B cell (primary cell): ENCODE measurements around the gene RNFT2. TPM values are rescaled to one million over a fixed set of nuclear protein-coding genes. Genes with fewer than 3 reads are reported as not detected.

ENCODE experiments used
- ATAC-seq: fragments of 200-7000 bp; cut with Tn5 transposase; one replicate; pipeline ENCODE4 v1.10.0; 2021; ENCODE audit warnings: low read depth, mild to moderate bottlenecking, moderate number of reproducible peaks, moderate library complexity
- CTCF ChIA-PET: fragments of 350-600 bp; sonication (Branson Sonifier 250); formaldehyde crosslinking; loops from one replicate; lab custom pipeline; 2021; ENCODE audit warnings: antibody characterized with exemption, inconsistent platforms; lab: Charles Lee
- POLR2A ChIA-PET: fragments of 350-600 bp; sonication (Branson Sonifier 250); formaldehyde crosslinking; loops from one replicate; lab custom pipeline; 2021; ENCODE audit warnings: antibody characterized with exemption; lab: Charles Lee
- DNase-seq: peaks from one replicate; pipeline ENCODE4 v3.0.0; 2013
- H2AFZ ChIP-seq: 2 replicates; pipeline ENCODE4 v1.6.1; 2012; ENCODE audit warnings: mild to moderate bottlenecking, low read depth, low read length; ENCODE audit not compliant: insufficient read depth, poor library complexity, severe bottlenecking
- H3K27ac ChIP-seq, 2 donors: 1 replicate in 1 of 2; 2 replicates in 1 of 2; pipeline ENCODE4 v1.5.1; 2012 to 2013; ENCODE audit warnings: low read length in 2 of 2, mild to moderate bottlenecking in 2 of 2, moderate library complexity in 1 of 2
- H3K27me3 ChIP-seq, 4 experiments: fragments of 200-600 bp in 1 of 4; sonication (generic) in 1 of 4; replicated peaks in 1 of 4; 1 replicate in 2 of 4; 2 replicates in 2 of 4; pipeline versions ENCODE4 v1.6.1 to v1.7.0; 2013 to 2016; ENCODE audit warnings: low read length in 3 of 4, mild to moderate bottlenecking in 2 of 4, mixed read lengths in 1 of 4, moderate library complexity in 1 of 4; ENCODE audit not compliant: insufficient read depth in 4 of 4, control insufficient read depth in 3 of 4; ENCODE audit errors: control extremely low read depth in 1 of 4
- H3K36me3 ChIP-seq, 2 experiments: replicated peaks in 1 of 2; 1 replicate in 1 of 2; 2 replicates in 1 of 2; pipeline versions ENCODE4 v1.6.1 to v1.7.1; 2013; ENCODE audit warnings: low read length in 1 of 2; ENCODE audit not compliant: insufficient read depth in 2 of 2, control insufficient read depth in 1 of 2; ENCODE audit errors: control extremely low read depth in 1 of 2, extremely low read depth in 1 of 2
- H3K4me1 ChIP-seq, 2 donors: fragments of 200-600 bp in 1 of 2; sonication (generic) in 1 of 2; 1 replicate in 1 of 2; 2 replicates in 1 of 2; pipeline versions ENCODE4 v1.5.1 to v1.6.1; 2013 to 2017; ENCODE audit warnings: low read length in 2 of 2; ENCODE audit not compliant: control insufficient read depth in 2 of 2, insufficient read depth in 2 of 2
- H3K4me2 ChIP-seq: replicated peaks from 2 replicates; pipeline ENCODE3; 2012; ENCODE audit warnings: mild to moderate bottlenecking, low read depth, low read length; ENCODE audit not compliant: poor library complexity, severe bottlenecking
- H3K4me3 ChIP-seq, 5 experiments: fragments of 200-600 bp in 1 of 5; sonication (generic) in 1 of 5; 1 replicate in 3 of 5; 2 replicates in 2 of 5; pipeline versions ENCODE4 v1.5.1 to v1.7.0; 2011 to 2016; ENCODE audit warnings: low read length in 4 of 5, mild to moderate bottlenecking in 4 of 5, low read depth in 2 of 5, control low read depth in 1 of 5, moderate library complexity in 1 of 5; ENCODE audit not compliant: insufficient read depth in 1 of 5; ENCODE audit errors: control extremely low read depth in 1 of 5, extremely low read depth in 1 of 5
- H3K79me2 ChIP-seq: fragments of 200-600 bp; sonication (generic); one replicate; pipeline ENCODE4 v1.6.0; 2016; ENCODE audit warnings: low read length; ENCODE audit not compliant: control insufficient read depth, insufficient read depth
- H3K9ac ChIP-seq: fragments of 200-600 bp; sonication (generic); 2 replicates; pipeline ENCODE4 v1.6.1; 2017; ENCODE audit warnings: mild to moderate bottlenecking, low read length, moderate library complexity
- H3K9me3 ChIP-seq, 3 donors: one replicate each; pipeline versions ENCODE4 v1.6.1 to v1.7.1; 2013; ENCODE audit warnings: low read length in 2 of 3; ENCODE audit not compliant: control insufficient read depth in 2 of 3, insufficient read depth in 1 of 3; ENCODE audit errors: control extremely low read depth in 1 of 3
- H4K20me1 ChIP-seq: 2 replicates; pipeline ENCODE4 v1.6.0; 2012; ENCODE audit warnings: mild to moderate bottlenecking, low read length; ENCODE audit not compliant: insufficient read depth, control insufficient read depth, poor library complexity, severe bottlenecking
- H3K27ac Mint-ChIP-seq: one replicate; pipeline ENCODE4 v1.8.0; 2021; ENCODE audit warnings: mixed read lengths
- H3K27me3 Mint-ChIP-seq: one replicate; pipeline ENCODE4 v1.8.0; 2021; ENCODE audit warnings: mixed read lengths
- H3K4me1 Mint-ChIP-seq: one replicate; pipeline ENCODE4 v1.8.0; 2021; ENCODE audit warnings: mixed read lengths
- H3K4me3 Mint-ChIP-seq: one replicate; pipeline ENCODE4 v1.8.0; 2021; ENCODE audit warnings: mixed read lengths
- H3K9me3 Mint-ChIP-seq: one replicate; pipeline ENCODE4 v1.8.0; 2022; ENCODE audit warnings: mixed read lengths; ENCODE audit not compliant: insufficient read depth
- EZH2 ChIP-seq: IDR thresholded peaks from 2 replicates; pipeline ENCODE4 v1.6.1; 2012; ENCODE audit warnings: borderline replicate concordance, low read depth, mild to moderate bottlenecking, moderate library complexity, low read length; ENCODE audit not compliant: insufficient read depth, poor library complexity, severe bottlenecking
- WGBS: methylation state at CpG from one replicate; pipeline ENCODE4 v1.1.5; 2013; ENCODE audit warnings: missing lambda C conversion rate; ENCODE audit not compliant: insufficient coverage; 5-methylcytosine and 5-hydroxymethylcytosine counted together
- intact Hi-C: fragments of 100-400 bp; cut with micrococcal nuclease; formaldehyde crosslinking; loops from one replicate; pipeline ENCODE4 v1.10.0; 2022
- polyA plus RNA-seq: library from polyadenylated mRNA; depleted of rRNA; stranded (reverse); fragments of >200 nt; gene quantifications from 2 replicates; pipeline ENCODE4 v1.2.3, GENCODE V29; 2012
- total RNA-seq, 2 donors: library from RNA; stranded (reverse); fragments of 120-200 nt in 1 of 2; gene quantifications; 1 replicate in 1 of 2; 2 replicates in 1 of 2; pipeline versions ENCODE4 v1.2.3 to v1.2.4, GENCODE V29; 2013 to 2022
- TF ChIP-seq, protein P1 (sequence below): fragments of 200-600 bp; IDR thresholded peaks from one replicate; pipeline ENCODE4 v1.8.0; 2022; ENCODE audit warnings: antibody characterized with exemption, mild to moderate bottlenecking

Gene RNFT2
- total and polyA plus RNA-seq, 2 donors (not counting 1 experiment from before 2014, with no cell fraction given), result 5.2 to 18.2 TPM

DNA sequence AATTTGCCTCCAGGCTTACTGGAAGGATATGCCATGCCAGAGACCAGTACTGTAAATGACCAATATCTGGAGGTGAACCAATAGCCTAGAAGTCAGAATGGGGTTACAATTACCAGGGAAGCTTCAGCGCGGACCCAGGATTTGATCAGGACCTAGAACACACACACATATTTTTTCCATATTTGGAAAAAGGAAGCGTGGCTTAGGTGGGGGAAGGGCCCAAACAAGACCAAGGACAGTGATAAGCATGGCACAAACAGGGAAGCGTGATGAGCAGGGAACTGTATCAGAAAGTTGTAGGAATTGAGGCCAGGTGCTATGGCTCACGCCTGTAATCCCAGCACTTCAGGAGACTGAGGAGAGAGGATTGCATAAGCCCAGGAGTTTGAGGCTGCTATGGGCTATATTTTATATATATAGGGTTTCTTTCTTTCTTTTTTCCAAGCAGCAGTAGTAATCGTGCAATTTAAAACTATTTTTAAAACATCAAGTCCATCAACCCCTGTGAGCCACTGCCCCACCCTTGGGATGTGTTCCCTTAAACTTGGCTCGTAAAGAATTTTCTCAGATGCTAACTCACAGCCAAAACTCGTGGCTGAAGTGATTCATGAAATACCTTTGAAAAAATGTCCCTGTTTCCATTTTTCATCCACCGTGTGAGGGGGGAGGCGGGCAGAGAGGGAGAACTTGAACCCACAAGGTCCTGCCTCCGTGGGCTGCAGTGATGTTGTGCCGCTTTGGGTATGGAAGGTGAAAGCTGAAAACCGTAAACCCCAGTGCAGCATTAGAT, 126.5 kb downstream of the RNFT2 start:
- Histone ChIP-seq H3K4me1 (peaks cover 5 to 25% of the 10 kb centered on the region in 2 donors), H3K27ac (no peak overlapping the region), H3K4me3 (no peak overlapping the region), H3K27me3 (no peaks in the 10 kb centered on the region), H2AFZ (no peak overlapping the region), H4K20me1 (no peaks in the 10 kb centered on the region), H3K9ac (no peak overlapping the region), H3K79me2 (no peaks in the 10 kb centered on the region), H3K36me3 (no peaks in the 10 kb centered on the region), H3K9me3 (peaks cover 0 to 4% (median 0%) of the 10 kb centered on the region in 3 donors), H3K4me2 (no peak overlapping the region)
- intact Hi-C loops, result no loop called here
- ATAC-seq (no peak), DNase-seq (no peak)
- ChIA-PET POLR2A (no interaction called here), CTCF (no interaction called here)
- Mint-ChIP-seq H3K27ac (no peak overlapping the region), H3K27me3 (no peaks in the 10 kb centered on the region), H3K4me3 (no peak overlapping the region), H3K9me3 (no peaks in the 10 kb centered on the region), H3K4me1 (peaks cover 36% of the 10 kb centered on the region)
- 90% methylated on average over 3 of the region's 13 CpGs for WGBS
- no peak for TF ChIP-seq EZH2
- TF ChIP-seq, protein P1, sequence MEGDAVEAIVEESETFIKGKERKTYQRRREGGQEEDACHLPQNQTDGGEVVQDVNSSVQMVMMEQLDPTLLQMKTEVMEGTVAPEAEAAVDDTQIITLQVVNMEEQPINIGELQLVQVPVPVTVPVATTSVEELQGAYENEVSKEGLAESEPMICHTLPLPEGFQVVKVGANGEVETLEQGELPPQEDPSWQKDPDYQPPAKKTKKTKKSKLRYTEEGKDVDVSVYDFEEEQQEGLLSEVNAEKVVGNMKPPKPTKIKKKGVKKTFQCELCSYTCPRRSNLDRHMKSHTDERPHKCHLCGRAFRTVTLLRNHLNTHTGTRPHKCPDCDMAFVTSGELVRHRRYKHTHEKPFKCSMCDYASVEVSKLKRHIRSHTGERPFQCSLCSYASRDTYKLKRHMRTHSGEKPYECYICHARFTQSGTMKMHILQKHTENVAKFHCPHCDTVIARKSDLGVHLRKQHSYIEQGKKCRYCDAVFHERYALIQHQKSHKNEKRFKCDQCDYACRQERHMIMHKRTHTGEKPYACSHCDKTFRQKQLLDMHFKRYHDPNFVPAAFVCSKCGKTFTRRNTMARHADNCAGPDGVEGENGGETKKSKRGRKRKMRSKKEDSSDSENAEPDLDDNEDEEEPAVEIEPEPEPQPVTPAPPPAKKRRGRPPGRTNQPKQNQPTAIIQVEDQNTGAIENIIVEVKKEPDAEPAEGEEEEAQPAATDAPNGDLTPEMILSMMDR, result no peak

DNA sequence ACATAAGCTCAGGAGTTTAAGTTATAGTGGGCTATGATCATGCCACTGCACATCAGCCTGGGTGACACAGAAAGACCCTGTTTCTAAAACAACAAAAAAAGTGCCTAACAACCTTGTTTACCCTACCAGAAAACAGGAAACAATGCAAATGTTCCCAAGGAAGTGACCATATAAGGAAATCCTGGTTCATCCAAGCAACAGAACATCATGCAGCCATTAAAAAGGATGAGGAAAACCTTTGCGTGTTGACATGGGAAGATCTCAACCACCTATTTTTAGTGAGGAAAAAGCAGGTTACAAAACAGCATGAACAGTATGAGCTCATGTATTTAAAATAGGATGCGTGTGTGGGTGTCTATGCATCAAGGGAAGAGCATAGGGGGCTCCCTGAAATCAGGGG, 129.4 kb downstream of the RNFT2 start:
- no peak for TF ChIP-seq EZH2
- TF ChIP-seq, protein P1, result no peak
- H3K9ac ChIP-seq, result no peak overlapping the region
- H3K9me3 ChIP-seq, result peaks cover 0 to 1% (median 0%) of the 10 kb centered on the region in 3 donors
- H3K4me1 Mint-ChIP-seq, result peaks cover 10% of the 10 kb centered on the region
- H3K27me3 Mint-ChIP-seq, result no peaks in the 10 kb centered on the region
- H4K20me1 ChIP-seq, result no peaks in the 10 kb centered on the region
- no peaks in the 10 kb centered on the region for H3K36me3 ChIP-seq
- DNase-seq (no peak), ATAC-seq (no peak)
- intact Hi-C loops, result no loop called here
- no peaks in the 10 kb centered on the region for H3K79me2 ChIP-seq
- H3K4me2 ChIP-seq, result no peak overlapping the region
- H3K27me3 ChIP-seq, result no peaks in the 10 kb centered on the region
- no peak overlapping the region for H3K27ac Mint-ChIP-seq
- no peaks in the 10 kb centered on the region for H3K9me3 Mint-ChIP-seq
- no peak overlapping the region for H3K4me3 Mint-ChIP-seq
- H2AFZ ChIP-seq, result no peak overlapping the region
- no peak overlapping the region for H3K27ac ChIP-seq
- H3K4me1 ChIP-seq, result no peaks in the 10 kb centered on the region
- 93% methylated on average over 2 of the region's 2 CpGs for WGBS
- ChIA-PET CTCF (interaction anchor here (2.1 kb wide), 1 partner anchor 164 kb away, joined by 5 read pairs; no protein-coding TSS in a partner anchor), POLR2A (interaction anchor here (0.7 kb wide), 1 partner anchor 145 kb away, joined by 7 read pairs; no protein-coding TSS in a partner anchor)
- no peak overlapping the region for H3K4me3 ChIP-seq
